HT1080 (cell line): ENCODE measurements around the gene DOCK9. TPM values are rescaled to one million over a fixed set of nuclear protein-coding genes. Genes with fewer than 3 reads are reported as not detected.

Experiments
- DNase-seq: peaks from one replicate; pipeline ENCODE4 v3.0.0-alpha.2; 2015; ENCODE audit warnings: low read depth
- total RNA-seq: library from RNA; depleted of rRNA; stranded (reverse); fragments of >200 nt; shearing (Covaris generic); gene quantifications from 2 replicates; pipeline ENCODE4 v1.2.3, GENCODE V29; 2014

The DOCK9 gene
- total RNA-seq, 1 experiment from 2014 or later: 77.7 TPM

DNA sequence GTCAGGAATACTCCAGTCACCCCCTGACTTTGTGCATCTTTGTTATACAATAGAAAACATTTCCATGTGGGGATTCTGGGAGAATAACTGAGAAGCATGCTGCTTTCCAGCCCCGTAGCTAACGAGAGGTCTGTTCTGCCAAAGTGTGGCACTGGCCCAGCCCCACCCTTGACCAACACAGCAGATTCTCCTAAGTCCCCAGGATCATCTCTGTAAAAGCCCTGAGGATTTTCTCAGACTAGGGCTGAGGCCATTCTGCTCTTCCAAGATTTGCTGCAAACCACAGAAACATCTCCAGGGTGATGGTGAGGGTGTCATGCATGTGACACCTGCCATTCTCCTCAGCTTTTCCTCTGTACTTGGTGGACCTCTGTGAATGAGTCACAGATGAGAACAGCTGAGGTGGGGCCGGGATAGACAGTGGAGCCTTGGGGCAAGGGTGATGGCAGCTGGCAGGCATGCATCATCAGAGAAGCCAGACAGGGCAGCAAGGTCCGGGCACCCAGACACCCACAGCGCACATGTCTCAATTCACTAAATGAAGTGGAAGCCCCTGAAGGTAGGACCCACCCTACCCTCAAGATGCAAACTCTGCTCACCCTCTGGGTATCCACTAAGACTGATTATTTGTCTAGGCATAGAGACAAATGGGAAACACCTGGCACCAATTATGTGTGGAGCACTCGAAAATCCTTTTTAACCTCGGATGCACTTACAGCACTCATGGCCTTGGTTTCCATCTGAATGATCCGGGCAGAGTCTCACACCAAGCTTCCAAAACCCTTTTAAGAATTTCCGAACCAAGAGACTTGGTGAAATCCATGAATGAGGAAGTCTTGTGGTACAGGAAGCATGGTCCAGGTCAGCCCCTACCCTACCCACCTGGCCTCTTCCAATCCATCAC lies 20.1 kb upstream of the DOCK9 start:
- peak; percentile 80 for DNase-seq

DNA sequence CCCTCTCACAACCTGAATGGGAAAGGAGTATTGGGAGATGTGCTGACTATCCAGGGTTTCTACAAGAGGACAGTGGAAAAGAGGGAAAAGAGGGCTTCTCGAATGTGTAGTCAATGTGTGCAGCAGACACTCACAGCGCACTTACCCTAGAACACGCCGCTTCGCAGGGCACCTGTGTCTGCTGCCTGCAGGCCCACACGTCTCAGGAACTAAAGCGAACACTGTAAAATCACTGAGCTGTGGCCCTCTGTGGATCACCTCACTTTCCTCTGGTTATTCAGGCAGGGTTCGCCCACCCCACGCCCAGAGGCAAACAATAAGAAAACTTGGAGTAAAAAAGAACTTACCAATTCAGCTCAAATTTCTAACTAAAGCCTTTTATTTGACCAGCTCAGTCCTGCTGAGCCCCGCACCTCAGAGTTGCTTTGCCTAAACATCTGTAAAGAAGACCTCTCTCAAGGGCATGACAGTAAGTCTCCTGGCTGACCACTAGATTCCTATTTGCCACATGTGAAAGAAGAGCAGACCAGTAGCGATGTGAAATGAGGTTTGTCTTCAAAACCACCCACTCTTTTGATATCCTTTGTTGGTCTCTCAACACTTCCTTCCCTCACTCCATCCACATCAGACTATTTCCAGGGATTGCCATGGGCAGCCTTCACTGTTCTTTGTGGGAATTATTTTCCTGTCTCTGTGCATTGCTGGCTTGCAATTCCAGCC lies 19.3 kb upstream of the DOCK9 start:
- DNase-seq: no peak

DNA sequence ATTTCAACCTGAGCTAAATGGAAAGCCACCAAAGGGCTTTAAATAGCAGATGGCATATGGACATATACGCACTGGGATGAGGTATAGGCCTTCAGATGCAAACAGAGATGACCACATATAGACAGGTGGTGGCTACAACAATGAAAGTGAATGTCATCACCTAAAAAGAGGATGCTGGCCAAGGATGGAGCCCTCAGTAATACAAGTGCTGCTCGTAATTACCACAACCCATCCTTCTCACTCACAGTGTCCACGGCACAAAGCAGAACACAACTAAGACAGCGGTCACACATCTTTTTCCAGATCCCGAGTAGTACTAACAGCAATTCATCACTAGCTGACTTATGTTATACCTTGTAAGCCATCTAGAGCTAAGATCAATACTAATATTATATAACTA lies 18.2 kb upstream of the DOCK9 start:
- DNase-seq: no peak

DNA sequence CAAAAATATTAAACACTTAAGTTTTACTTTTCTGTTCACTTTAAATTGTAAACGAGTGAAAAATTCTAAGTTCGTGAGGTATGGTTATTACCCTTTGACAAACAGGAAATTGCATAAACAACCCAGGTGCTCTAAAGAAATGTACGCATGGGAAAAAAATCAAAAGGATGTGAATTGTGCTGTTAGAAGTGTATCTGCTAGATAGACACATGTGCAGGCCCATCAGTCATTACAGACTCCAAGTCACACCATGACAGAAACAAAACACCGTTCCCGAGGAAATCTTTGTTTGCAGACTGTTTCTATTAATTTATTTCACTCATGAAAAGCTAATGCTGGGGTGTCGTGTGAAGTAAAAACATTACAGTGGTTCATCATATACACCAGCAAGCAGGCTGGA lies 17.0 kb upstream of the DOCK9 start:
- DNase-seq: no peak

DNA sequence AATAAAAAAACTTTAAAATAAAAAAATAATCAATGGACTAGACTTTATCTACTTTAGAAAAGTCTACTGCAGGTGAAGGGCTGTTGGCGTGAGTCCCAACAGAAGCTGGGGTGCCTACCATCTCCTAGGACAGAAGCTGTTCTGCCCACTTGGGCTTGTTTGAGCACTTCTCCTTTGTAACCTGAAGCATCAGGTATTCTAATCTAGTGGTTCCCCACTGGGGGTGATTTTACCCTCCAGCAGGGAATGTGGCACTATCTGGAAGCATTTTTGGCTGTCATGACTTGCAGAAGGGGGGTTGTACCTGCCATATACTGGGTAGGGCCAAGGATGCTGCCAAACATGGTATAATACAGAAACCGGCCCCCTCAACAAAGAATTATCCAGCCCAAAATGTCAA lies 16.2 kb upstream of the DOCK9 start:
- no peak for DNase-seq

DNA sequence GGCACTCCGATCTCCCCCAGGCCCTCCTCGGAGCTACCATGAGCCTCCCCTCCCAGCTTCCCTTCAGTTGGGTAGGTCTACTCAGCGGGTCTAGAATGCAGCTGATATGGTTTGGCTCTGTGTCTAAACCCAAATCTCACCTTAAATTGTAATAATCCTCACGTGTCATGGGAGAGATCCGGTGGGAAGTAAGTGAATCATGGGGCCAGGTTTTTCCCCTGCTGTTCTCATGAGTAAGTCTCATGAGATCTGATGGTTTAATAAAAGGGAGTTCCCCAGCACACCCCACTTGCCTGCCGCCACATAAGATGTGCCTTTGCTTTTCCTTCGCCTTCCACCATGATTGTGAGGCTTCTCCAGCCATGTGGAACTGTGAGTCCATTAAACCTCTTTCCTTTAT lies 14.5 kb upstream of the DOCK9 start:
- peak; percentile 80 for DNase-seq

DNA sequence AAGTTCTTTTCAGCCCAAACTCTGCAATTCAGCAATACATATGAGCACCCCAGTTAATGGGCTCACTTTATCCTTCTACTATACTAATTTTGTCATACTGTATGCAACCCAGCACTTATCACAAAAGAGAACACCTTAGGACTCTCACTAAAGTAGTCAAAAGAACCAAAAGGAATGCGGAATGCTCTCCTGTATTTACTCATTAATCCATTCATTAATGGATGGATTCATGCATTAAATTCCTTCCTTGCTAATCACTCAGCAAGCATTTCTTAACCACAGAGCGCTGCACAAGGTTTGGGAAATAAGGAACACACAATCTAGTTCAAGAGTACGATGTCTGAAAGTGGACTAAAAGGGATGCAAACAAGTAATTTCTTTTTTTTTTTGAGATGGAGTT lies 12.8 kb upstream of the DOCK9 start:
- DNase-seq: no peak

DNA sequence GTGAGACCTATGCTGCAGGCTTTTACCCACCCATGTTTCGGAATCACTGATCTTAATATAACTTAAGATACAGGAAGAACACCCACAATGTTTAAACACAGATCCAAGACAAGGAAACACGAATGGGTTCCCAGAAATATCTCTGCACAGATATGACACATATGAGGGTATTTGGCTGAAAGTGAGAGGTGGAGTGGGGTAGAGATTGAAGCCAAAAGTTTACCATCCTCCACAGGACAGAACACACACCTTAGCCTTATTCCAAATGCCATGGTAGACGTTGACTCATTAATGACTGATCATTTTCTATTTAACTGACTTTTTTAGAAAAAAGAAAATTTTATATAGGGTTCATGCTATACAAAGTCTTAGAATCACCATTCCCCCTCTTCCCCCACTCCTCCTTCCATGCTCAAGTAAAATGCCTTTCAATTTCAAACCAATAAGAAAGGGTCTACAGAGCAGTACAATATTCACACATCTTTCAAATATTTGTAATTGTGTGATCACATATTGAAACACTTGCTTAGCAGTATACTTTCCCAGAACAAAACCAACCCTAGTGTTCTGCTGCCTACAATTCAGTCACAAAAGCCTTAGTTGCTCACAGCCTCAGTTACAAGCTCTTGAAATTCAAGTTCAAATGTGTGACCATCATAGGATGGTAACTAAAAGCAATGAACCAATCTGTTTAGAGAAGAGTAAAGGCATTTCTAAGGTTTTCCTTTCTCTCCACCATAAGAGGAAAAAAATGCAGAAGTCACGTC lies 11.8 kb upstream of the DOCK9 start:
- DNase-seq: no peak

DNA sequence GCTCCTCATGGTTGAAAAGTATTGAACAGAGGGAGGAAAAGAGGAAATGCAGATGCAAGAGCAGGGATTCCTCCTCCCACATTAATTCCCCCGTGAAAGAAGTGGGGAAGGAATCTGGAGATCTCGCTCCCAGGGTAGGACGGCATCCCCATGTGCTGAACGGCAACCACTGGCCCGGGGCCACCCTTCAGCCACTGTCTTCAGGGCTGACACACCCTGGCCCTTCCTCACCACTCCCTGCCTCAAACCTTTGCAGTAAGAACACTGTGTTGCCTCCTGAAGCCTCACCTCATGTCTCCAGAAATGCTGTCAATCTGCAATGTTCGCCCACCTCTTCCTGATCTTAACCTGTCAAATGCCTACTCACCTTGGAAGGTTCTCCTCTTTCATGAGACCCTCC lies 10.9 kb upstream of the DOCK9 start:
- DNase-seq: no peak

DNA sequence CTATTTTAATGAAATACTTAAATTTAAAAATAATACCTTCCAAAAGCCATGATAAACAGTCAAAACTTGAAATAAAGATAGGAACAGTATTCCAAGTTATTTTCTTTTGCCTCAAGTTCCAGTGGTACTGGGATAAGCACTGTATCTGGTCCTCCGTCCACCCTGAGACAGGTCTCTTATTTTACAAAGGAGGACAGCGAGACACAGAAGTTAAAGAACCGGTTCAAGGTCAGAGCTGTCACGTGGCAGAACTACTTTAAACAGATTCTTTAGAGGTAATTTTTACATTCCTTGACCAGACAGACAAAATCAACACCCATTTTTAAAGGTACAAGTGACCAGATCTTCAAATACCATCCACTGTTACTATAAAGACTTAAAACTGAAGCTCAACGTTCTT lies 10.4 kb upstream of the DOCK9 start:
- DNase-seq: no peak

DNA sequence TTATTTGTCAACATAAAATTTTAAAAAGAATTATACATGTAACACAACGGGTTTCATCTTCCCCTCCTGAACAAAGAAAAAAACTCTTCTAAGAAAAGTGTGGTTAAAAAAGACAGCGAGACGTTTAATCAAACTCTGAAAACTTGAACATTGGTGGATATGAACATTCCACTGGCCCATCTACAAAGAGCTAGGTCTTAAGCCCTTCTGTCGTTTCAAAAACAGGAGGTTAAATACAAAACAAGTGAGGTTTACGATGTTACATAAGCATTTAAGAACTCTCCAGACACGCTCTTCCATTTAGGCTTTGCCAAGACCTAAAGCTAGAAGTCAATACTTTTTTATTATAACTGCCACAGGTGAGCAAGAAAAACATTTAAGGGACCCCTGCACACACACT lies 9.4 kb upstream of the DOCK9 start:
- no peak for DNase-seq

DNA sequence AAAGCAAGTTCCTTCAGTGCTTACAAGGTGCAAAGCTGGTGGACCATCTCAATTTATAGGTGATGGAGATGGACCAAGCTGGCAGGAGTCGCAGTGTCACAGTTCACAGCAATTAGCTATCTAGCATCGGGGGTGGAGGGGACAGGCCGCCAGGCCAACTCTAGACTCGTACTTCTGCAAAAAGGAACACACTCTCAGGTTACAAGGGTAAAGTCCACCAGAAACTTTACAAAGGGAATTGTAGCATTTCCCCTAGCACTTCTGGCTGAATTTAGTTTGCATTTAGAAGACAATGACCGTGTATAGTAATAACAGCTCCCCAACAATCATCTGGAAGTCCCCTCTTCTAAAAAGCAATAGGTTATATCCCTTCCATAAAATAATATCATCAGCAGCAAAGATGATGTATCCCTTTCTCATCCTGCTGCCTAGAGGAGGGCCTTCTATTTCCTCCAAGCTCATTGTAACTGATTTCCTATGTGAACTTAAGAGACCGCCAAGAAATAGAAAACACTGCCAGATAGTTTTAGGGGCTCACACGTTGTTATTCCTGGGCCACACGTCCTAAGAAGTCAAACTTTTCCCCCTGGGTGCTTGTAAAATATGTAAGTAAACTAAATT lies 8.5 kb upstream of the DOCK9 start:
- DNase-seq: no peak

DNA sequence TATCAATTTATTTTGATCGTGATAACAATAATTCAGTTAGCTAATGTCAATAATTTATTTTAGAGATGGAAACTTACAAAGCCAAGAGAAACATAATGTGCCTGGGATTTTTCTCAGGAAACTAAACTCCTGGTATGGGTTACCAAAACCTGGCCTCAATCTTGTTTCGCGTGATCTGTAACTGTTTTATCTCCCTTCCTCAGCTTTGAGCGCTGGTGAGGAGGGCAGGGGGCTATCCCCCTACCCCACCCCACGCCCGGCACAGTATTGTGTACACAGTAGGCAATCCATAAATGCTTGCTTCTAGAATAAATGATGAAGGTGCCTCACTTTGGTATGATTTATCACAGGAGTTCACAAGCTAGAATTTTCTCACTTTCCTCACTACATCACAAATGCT lies 7.7 kb upstream of the DOCK9 start:
- no peak for DNase-seq

DNA sequence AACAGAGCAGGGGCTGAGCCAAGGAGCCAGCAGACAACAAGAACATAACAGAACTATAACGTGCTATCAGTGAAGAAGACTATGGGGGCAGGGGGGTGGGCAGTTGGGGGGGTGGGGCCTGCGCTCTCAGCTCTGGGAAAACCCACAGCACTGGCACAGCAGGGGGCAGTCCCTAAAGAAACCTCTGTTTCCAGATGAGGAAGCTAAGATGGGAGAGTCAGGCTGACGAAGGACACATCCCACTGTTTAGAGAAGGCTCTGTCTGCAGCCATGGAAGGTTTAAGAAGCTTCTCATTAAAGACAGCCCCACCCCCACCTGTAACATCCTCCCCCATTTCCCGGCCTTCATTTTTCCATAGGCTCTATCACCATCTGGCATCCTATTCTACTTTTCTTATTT lies 7.1 kb upstream of the DOCK9 start:
- no peak for DNase-seq

DNA sequence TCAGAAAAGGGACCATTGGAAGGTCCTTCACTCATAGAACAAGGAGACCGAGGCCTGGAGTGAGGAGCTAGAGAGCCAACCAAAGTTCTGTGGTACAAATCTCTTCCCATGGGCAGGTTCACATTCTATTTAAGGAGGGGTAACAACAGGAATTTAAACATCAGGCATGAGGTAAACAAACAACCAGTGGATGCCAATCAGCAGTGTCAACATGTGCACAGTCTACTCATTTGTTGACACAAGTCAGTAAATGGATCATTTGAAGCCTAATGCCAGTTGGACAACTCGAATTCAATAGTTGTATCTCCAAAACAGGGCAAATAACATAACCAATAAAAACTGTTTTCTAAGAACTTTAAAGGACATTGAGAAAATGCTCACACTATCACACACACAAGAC lies 6.3 kb upstream of the DOCK9 start:
- no peak for DNase-seq

DNA sequence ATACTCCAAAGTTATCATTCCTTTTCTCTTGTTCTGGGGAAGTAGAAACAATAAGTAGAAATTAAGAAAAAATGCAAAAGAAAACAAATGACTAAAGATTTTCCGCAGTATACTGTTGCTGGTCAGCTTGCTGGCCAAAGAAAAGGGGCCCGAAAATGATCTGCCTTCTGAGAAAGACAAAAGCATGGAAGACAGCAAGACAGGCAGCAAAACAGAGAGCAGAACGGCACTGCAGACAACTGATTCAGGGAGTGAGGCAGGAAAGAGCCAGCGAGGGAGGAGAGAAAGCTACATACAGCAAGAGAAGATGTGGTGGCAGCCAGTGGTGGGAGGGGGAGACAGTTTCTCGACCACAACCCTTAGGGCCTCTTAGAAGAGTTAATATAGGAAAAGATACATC lies 5.3 kb upstream of the DOCK9 start:
- no peak for DNase-seq

DNA sequence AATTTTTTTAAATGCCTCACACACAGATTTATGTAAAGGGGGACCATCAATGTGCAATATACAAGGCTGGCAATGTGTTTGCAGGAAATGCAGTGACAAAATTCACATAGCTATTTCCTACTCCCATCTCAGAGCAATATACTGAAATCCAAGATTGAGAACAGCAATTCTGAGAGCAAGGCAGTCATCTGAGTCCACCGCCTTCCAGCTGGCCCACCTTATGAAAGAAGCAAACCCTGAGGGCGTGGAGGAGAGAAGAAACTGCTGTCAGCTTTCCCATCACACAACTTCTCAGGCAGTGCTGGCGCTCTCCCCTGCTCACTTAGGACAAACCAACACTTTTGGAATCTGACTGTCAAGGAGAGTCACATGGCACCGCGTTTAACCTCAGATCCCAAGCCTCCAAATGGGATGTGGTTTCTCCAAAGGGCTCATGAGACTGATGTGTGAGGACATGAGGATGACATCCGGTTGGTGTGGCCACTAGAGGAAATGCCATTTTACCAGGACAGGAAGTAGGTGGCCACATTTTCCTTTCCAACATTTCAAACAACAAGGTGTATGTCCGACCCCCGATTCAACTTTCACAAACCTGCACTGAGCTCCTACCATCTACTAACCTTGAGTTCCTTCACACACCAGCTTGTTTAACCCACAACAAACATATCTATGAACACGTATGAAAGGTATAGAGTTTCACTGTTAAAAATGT lies 3.7 kb upstream of the DOCK9 start:
- peak; percentile 92 for DNase-seq

DNA sequence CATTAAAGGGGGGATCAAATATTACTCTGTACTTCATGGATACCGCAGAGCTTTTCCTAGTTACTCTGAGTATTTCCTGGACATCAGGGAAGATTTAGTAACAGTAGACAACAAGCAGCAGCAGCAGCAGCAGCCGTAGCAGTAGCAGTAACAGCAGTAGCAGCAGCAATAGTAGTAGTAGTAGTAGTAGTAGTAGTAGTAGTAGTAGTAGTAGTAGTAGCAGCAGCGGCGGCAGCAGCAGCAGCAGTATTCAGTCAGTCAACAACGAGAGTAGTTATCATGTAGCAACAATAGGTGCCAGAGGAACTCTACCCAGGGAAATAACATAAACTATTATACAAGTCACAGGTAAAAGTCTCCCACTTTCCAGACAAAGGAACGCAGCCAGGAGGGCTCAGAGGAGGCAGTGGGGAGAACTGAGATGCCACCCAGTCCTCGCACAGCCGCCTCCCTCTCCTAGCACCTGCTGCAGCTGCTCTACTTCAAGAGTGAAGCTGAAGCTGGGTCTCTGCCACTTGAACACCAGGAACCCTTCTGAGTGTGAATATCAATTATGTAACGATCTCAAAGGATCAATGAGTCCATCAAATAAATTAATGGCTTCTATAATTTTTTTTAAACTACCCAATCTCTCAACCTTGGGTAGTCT lies 1.3 kb upstream of the DOCK9 start:
- no peak for DNase-seq

DNA sequence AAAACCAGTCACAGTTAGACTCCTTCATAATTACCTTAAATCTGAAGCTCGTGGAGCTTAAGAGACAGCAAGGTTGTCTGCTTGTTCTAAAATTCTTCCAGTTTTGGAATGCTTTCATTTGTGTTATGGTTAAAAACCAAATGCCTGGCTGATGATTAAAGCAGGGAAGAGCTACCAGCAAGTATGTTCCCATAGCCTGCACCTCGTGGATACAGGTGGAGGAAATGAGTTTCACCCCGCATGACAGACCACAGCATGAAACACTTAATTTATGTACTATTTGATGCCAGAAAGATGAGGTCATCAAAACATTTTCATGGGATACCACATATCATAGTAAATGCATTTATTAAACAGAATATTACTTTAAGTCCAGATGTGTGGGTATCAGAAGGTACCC lies 416 bp upstream of the DOCK9 start:
- peak; percentile 94 for DNase-seq

DNA sequence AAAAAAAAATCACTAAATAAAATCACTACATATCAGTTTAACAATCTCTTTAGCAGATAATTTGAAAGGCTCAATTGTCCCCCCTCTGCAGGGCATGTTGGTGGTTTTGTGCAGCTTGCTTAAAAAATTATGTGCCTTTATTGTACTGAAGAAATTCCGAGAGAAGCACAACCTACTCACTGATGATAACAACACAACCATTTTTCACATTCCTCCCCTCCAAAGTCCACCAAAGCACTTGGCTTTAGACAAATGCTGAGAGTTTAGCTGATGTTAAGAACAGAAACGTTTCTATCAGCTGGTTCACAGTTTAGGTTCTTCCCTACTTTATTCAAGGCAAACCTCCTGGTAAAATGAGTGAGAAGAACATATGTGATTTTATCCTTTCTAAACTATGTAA lies 923 bp downstream of the DOCK9 start:
- DNase-seq: no peak

DNA sequence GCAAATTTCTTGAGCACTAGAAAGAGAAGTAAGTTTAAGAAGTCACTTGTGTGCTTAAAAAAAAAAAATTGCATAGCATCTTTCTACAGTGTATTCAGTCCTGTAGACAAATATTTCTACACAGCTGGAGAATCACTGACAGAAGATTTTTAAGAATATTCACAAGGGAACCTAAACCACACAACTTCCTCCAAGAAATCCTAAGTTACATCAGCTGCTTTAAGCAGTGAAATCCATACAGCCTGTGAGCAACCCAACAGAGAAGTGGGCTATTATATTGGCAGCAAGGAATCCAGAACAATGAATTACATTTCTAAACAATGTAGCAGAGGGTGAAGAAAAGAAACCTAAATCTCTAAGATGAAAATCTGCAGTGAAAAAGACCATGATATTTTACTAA lies 1.5 kb downstream of the DOCK9 start:
- DNase-seq: peak; percentile 58
